ENCODE measurements around the gene CASP8.

The CASP8 gene

GRCh38 chr2:201244829-201245228, 15.5 kb upstream of the CASP8 start:
- DNase-seq, result no peak

- DNase-seq, result no peak
Measured at GRCh38 chr2:201246280-201246679, 14.1 kb upstream of the CASP8 start.

GRCh38 chr2:201248288-201248844, 12.0 kb upstream of the CASP8 start:
- DNase-seq, result no peak

GRCh38 chr2:201249889-201250288, 10.4 kb upstream of the CASP8 start:
- DNase-seq, result no peak

- DNase-seq, result no peak
Measured at GRCh38 chr2:201250741-201251140, 9.6 kb upstream of the CASP8 start.

GRCh38 chr2:201254081-201254730, 6.1 kb upstream of the CASP8 start:
- DNase-seq, result no peak

- DNase-seq, result no peak
Measured at GRCh38 chr2:201255408-201256033, 4.8 kb upstream of the CASP8 start.

GRCh38 chr2:201256082-201256481, 4.3 kb upstream of the CASP8 start:
- no peak for DNase-seq

GRCh38 chr2:201257381-201257955, 2.9 kb upstream of the CASP8 start:
- DNase-seq, result peak; percentile 66

GRCh38 chr2:201257956-201258665, 2.2 kb upstream of the CASP8 start:
- DNase-seq, result peak; percentile 55

GRCh38 chr2:201258666-201259615, 1.4 kb upstream of the CASP8 start:
- DNase-seq, result no peak

- DNase-seq, result no peak
Measured at GRCh38 chr2:201261471-201261870, 1.1 kb downstream of the CASP8 start.

- no peak for DNase-seq
Measured at GRCh38 chr2:201261906-201262305, 1.6 kb downstream of the CASP8 start.

- DNase-seq, result no peak
Measured at GRCh38 chr2:201262718-201263117, 2.4 kb downstream of the CASP8 start.

GRCh38 chr2:201263779-201264178, 3.4 kb downstream of the CASP8 start:
- DNase-seq, result no peak

GRCh38 chr2:201264472-201265173, 4.3 kb downstream of the CASP8 start:
- no peak for DNase-seq

GRCh38 chr2:201266629-201267028, 6.3 kb downstream of the CASP8 start:
- no peak for DNase-seq

- no peak for DNase-seq
Measured at GRCh38 chr2:201267278-201268030, 7.1 kb downstream of the CASP8 start.

GRCh38 chr2:201269764-201270163, 9.4 kb downstream of the CASP8 start:
- DNase-seq, result no peak

GRCh38 chr2:201270293-201271001, 10.1 kb downstream of the CASP8 start:
- DNase-seq, result no peak
